CD4-positive, alpha-beta T cell treated with Interleukin-10 for 1 hour (primary cell): ENCODE data around the gene CARMIL1.

Experiments
- DNase-seq: peaks from one replicate; pipeline ENCODE4 v3.0.0-alpha.2; 2020

The CARMIL1 gene

GRCh38 chr6:25311331-25311840, 32.2 kb downstream of the CARMIL1 start:
- no peak for DNase-seq

- no peak for DNase-seq
Observed at GRCh38 chr6:25312034-25312620, 33.0 kb downstream of the CARMIL1 start.

GRCh38 chr6:25312703-25313102, 33.5 kb downstream of the CARMIL1 start:
- DNase-seq = no peak

GRCh38 chr6:25314509-25315175, 35.5 kb downstream of the CARMIL1 start:
- DNase-seq = no peak

GRCh38 chr6:25315194-25316177, 36.3 kb downstream of the CARMIL1 start:
- no peak for DNase-seq

- no peak for DNase-seq
Observed at GRCh38 chr6:25316626-25317025, 37.5 kb downstream of the CARMIL1 start.

- DNase-seq = no peak
Observed at GRCh38 chr6:25318589-25318988, 39.4 kb downstream of the CARMIL1 start.

GRCh38 chr6:25320459-25320858, 41.3 kb downstream of the CARMIL1 start:
- DNase-seq = no peak

GRCh38 chr6:25322692-25323091, 43.5 kb downstream of the CARMIL1 start:
- DNase-seq = no peak

GRCh38 chr6:25324066-25324762, 45.0 kb downstream of the CARMIL1 start:
- DNase-seq = no peak

GRCh38 chr6:25326126-25326525, 47.0 kb downstream of the CARMIL1 start:
- no peak for DNase-seq

GRCh38 chr6:25326960-25327359, 47.8 kb downstream of the CARMIL1 start:
- DNase-seq = no peak

GRCh38 chr6:25327432-25327831, 48.3 kb downstream of the CARMIL1 start:
- DNase-seq = no peak

GRCh38 chr6:25329161-25329817, 50.1 kb downstream of the CARMIL1 start:
- DNase-seq = no peak

GRCh38 chr6:25329982-25330381, 50.8 kb downstream of the CARMIL1 start:
- no peak for DNase-seq

GRCh38 chr6:25330796-25331685, 51.9 kb downstream of the CARMIL1 start:
- no peak for DNase-seq

GRCh38 chr6:25332165-25332564, 53.0 kb downstream of the CARMIL1 start:
- DNase-seq = no peak

- DNase-seq = no peak
Observed at GRCh38 chr6:25332655-25333071, 53.5 kb downstream of the CARMIL1 start.

- no peak for DNase-seq
Observed at GRCh38 chr6:25333471-25333870, 54.3 kb downstream of the CARMIL1 start.

- DNase-seq = no peak
Observed at GRCh38 chr6:25334793-25335192, 55.6 kb downstream of the CARMIL1 start.

- DNase-seq = no peak
Observed at GRCh38 chr6:25336996-25337395, 57.8 kb downstream of the CARMIL1 start.
